Keratinocyte (primary cell): ENCODE data around the gene RNF26. TPM values are rescaled to one million over a fixed set of nuclear protein-coding genes. Genes with fewer than 3 reads are reported as not detected.

Experiments
- DNase-seq: peaks from one replicate; pipeline ENCODE4 v3.0.0-alpha.2; 2011; ENCODE audit warnings: low read depth, missing footprints, low spot score
- FAIRE-seq: peaks from 2 replicates; lab custom pipeline; 2011; peaks lifted over from hg19 to GRCh38; lab: Jason Lieb, UNC
- H2AFZ ChIP-seq: 2 replicates; pipeline ENCODE4 v1.6.0; 2012; ENCODE audit warnings: low read length, control low read depth, inconsistent platforms; ENCODE audit not compliant: control insufficient read depth
- H3K27ac ChIP-seq: 2 replicates; pipeline ENCODE4 v1.5.1; 2011; ENCODE audit warnings: low read length; ENCODE audit not compliant: control insufficient read depth, insufficient read depth
- H3K27me3 ChIP-seq: 3 replicates; pipeline ENCODE4 v1.6.0; 2011; ENCODE audit warnings: low read length; ENCODE audit not compliant: control insufficient read depth, insufficient read depth; ENCODE audit errors: extremely low read depth
- H3K36me3 ChIP-seq, 2 experiments: 2 replicates in 1 of 2; 3 replicates in 1 of 2; pipeline ENCODE4 v1.5.1; 2011; ENCODE audit warnings: low read length in 2 of 2, mild to moderate bottlenecking in 1 of 2; ENCODE audit not compliant: control insufficient read depth in 2 of 2, insufficient read depth in 2 of 2; ENCODE audit errors: extremely low read depth in 1 of 2
- H3K4me1 ChIP-seq: 3 replicates; pipeline ENCODE4 v1.5.1; 2011; ENCODE audit warnings: low read length; ENCODE audit not compliant: control insufficient read depth, insufficient read depth; ENCODE audit errors: extremely low read depth
- H3K4me2 ChIP-seq: 3 replicates; pipeline ENCODE4 v1.6.0; 2011; ENCODE audit warnings: low read depth, low read length; ENCODE audit not compliant: control insufficient read depth, insufficient read depth; ENCODE audit errors: extremely low read depth
- H3K4me3 ChIP-seq, 3 experiments: fragments of 200-600 bp in 1 of 3; sonication (generic) in 1 of 3; 2 replicates in 2 of 3; 3 replicates in 1 of 3; pipeline ENCODE4 v1.5.1; 2011 to 2016; ENCODE audit warnings: low read length in 3 of 3, mild to moderate bottlenecking in 3 of 3, control low read depth in 2 of 3, inconsistent platforms in 1 of 3, low read depth in 1 of 3, mixed read lengths in 1 of 3, mixed run types in 1 of 3, moderate library complexity in 1 of 3; ENCODE audit not compliant: control insufficient read depth in 2 of 3, insufficient read depth in 2 of 3; ENCODE audit errors: extremely low read depth in 1 of 3
- H3K79me2 ChIP-seq: 2 replicates; pipeline ENCODE4 v1.6.0; 2012; ENCODE audit warnings: low read length; ENCODE audit not compliant: control insufficient read depth, insufficient read depth
- H3K9ac ChIP-seq: 3 replicates; pipeline ENCODE4 v1.6.0; 2011; ENCODE audit warnings: low read length; ENCODE audit not compliant: control insufficient read depth, insufficient read depth; ENCODE audit errors: extremely low read depth
- H3K9me1 ChIP-seq: 3 replicates; pipeline ENCODE4 v1.6.0; 2011; ENCODE audit warnings: low read length; ENCODE audit not compliant: control insufficient read depth, insufficient read depth; ENCODE audit errors: extremely low read depth
- H3K9me3 ChIP-seq: 2 replicates; pipeline ENCODE4 v1.5.1; 2012; ENCODE audit warnings: low read depth, low read length; ENCODE audit not compliant: control insufficient read depth
- H4K20me1 ChIP-seq: 3 replicates; pipeline ENCODE4 v1.6.0; 2011; ENCODE audit warnings: low read length; ENCODE audit not compliant: control insufficient read depth, insufficient read depth; ENCODE audit errors: extremely low read depth
- EZH2 ChIP-seq: IDR thresholded peaks from one replicate; pipeline ENCODE4 v1.6.1; 2012; ENCODE audit warnings: inconsistent platforms, mild to moderate bottlenecking, low read length, moderate library complexity
- dilution Hi-C: fragments of 300-500 bp; cut with MboI; formaldehyde crosslinking; loops from one replicate; pipeline ENCODE4 v1.7.0; 2020; ENCODE audit warnings: low sequenced_read_pairs; ENCODE audit not compliant: extremely low pct_ligation_motif_present
- polyA plus RNA-seq, 5 experiments: library from polyadenylated mRNA; depleted of rRNA in 3 of 5; stranded (reverse) in 3 of 5; stranded (forward) in 1 of 5; unstranded in 1 of 5; fragments of >200 nt; gene quantifications; 1 replicate in 1 of 5; 2 replicates in 3 of 5; 3 replicates in 1 of 5; pipeline versions ENCODE4 v1.2.1 to v1.2.3, GENCODE V29; 2011 to 2012; ENCODE audit warnings: missing spikeins in 2 of 5, low read depth in 1 of 5, low replicate concordance in 1 of 5
- TF ChIP-seq, protein P1 (sequence below), 3 experiments: IDR thresholded peaks in 1 of 3; conservative IDR thresholded peaks in 1 of 3; optimal IDR thresholded peaks in 1 of 3; 2 replicates in 2 of 3; 3 replicates in 1 of 3; pipeline versions ENCODE3 to v1.5.1; 2011; ENCODE audit warnings: low read length in 3 of 3, mild to moderate bottlenecking in 3 of 3, moderate library complexity in 2 of 3, control low read depth in 1 of 3, inconsistent platforms in 1 of 3; ENCODE audit not compliant: insufficient read depth in 2 of 3; ENCODE audit errors: extremely low read depth in 1 of 3

RNF26 gene
- polyA plus RNA-seq, 1 donor (not counting 4 experiments of a cell fraction or from before 2014, with no cell fraction given): 13.2 TPM

DNA sequence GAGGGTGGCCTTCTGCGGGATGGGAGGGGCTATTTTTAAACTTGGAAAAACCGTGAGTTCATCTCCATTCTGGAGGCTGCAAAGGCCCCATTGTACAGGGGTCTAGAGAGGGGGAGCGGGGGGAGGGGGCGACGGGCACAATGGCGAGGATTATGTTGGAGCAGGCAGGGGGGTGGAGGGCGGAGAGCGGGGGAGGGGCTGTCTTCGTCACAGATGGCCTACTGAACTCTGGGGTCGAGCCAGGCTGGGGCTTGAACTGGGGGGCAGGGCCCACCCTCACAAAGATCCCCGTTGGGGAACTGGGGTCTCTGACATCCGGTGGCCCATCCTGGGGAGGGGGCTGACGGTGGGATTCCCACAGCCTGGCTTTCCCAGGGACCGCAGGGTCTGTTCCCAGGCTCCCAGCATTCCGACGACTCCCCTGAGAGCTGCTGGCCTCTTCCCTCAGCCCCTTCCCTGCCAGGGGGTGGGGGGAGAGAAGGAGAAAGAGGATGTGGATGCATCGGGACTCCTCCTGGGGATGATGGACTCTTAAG is 14.0 kb upstream of the RNF26 start:
- Histone ChIP-seq H3K27ac (no peak overlapping the region), H3K9me1 (no peaks in the 10 kb centered on the region), H3K9me3 (no peaks in the 10 kb centered on the region), H3K36me3 (no peaks in the 10 kb centered on the region), H3K4me3 (no peak overlapping the region), H3K27me3 (peaks cover 6% of the 10 kb centered on the region), H3K4me2 (no peak overlapping the region), H3K79me2 (no peaks in the 10 kb centered on the region), H3K9ac (peak overlapping the region; percentile 71), H4K20me1 (no peaks in the 10 kb centered on the region), H3K4me1 (peaks cover 40% of the 10 kb centered on the region), H2AFZ (peak overlapping the region; percentile 89)
- DNase-seq (no peak), FAIRE-seq (no peak)
- dilution Hi-C loops: no loop called here
- TF ChIP-seq, protein P1, sequence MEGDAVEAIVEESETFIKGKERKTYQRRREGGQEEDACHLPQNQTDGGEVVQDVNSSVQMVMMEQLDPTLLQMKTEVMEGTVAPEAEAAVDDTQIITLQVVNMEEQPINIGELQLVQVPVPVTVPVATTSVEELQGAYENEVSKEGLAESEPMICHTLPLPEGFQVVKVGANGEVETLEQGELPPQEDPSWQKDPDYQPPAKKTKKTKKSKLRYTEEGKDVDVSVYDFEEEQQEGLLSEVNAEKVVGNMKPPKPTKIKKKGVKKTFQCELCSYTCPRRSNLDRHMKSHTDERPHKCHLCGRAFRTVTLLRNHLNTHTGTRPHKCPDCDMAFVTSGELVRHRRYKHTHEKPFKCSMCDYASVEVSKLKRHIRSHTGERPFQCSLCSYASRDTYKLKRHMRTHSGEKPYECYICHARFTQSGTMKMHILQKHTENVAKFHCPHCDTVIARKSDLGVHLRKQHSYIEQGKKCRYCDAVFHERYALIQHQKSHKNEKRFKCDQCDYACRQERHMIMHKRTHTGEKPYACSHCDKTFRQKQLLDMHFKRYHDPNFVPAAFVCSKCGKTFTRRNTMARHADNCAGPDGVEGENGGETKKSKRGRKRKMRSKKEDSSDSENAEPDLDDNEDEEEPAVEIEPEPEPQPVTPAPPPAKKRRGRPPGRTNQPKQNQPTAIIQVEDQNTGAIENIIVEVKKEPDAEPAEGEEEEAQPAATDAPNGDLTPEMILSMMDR (optimal IDR thresholded peaks at IDR 0.05 in 1 of 3, IDR thresholded peaks at IDR 0.05 in 1 of 3, conservative IDR thresholded peaks at IDR 0.05 in 1 of 3; ENCODE audit: extremely low read depth in 1 of 3, insufficient read depth in 2 of 3, low read length in 3 of 3): no peak
- TF ChIP-seq EZH2: no peak

DNA sequence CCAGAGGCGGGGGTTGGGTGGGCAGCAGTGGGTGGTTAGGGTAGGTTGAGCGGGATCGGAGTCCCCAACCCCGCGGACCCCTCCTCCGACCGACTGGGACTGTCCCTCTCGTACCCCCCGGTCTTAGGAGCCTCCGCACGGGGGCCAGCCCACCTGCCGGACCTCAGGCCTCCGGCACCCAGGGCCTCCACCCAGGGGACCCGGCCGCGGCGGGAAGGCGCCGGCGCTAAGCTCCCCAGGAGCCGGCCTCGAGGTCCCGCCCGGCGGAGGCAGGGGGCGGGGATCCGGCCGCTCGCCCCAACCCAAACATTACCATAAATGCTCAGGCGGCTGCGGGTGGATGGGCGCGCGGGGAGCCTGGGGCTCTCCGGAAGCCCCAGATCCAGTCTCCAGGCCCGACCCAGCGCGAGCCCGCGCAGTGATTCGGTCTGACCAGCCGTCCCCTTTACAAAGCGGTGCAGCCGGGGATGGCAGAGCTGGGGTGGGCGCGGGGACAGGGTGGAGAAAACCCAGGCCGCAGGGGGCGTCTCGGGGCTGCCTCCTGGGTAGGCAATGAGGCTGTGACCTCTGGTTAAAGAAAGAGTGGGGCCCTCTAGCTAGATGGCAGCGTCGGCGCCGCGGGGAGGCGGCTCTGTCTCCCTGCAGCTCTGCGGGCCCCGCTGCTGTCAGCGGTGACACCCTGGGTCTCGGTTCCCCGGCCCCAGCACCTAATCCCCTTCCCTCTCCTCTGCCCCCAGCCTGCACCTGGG is 13.4 kb upstream of the RNF26 start:
- dilution Hi-C loops: no loop called here
- Histone ChIP-seq H3K27ac (no peak overlapping the region), H3K9me1 (no peaks in the 10 kb centered on the region)

More for the DNA sequence above, 13.4 kb upstream of the RNF26 start:
- Histone ChIP-seq H3K79me2 (no peaks in the 10 kb centered on the region), H3K4me2 (peak overlapping the region; percentile 88), H4K20me1 (no peaks in the 10 kb centered on the region), H3K27me3 (peaks cover 4% of the 10 kb centered on the region), H3K9ac (peak overlapping the region; percentile 71), H3K36me3 (no peaks in the 10 kb centered on the region), H2AFZ (peak overlapping the region; percentile 89), H3K4me3 (peak overlapping the region; percentile 7 to 71 (median 57)), H3K4me1 (peaks cover 33% of the 10 kb centered on the region), H3K9me3 (no peaks in the 10 kb centered on the region)
- no peak for FAIRE-seq
- TF ChIP-seq EZH2: no peak
- TF ChIP-seq, protein P1 (optimal IDR thresholded peaks at IDR 0.05 in 1 of 3, IDR thresholded peaks at IDR 0.05 in 1 of 3, conservative IDR thresholded peaks at IDR 0.05 in 1 of 3; ENCODE audit: extremely low read depth in 1 of 3, insufficient read depth in 2 of 3, low read length in 3 of 3): no peak
- DNase-seq: no peak
